GM23338 (cell line): Measurements from ENCODE around the gene CIZ1.

Source experiments
- CREB1 ChIP-seq: fragments of 250-450 bp; sonication (Bioruptor Pico); IDR thresholded peaks from 2 replicates; pipeline ENCODE4 v1.5.0; 2020; ENCODE audit warnings: low read depth, mild to moderate bottlenecking, moderate library complexity
- EZH2 ChIP-seq: fragments of 200-600 bp; sonication (generic); IDR thresholded peaks from one replicate; pipeline ENCODE4 v1.8.0; 2017; ENCODE audit warnings: antibody characterized with exemption, mild to moderate bottlenecking, low read depth; ENCODE audit not compliant: unreplicated experiment
- EZH2phosphoT487 ChIP-seq: fragments of 200-600 bp; sonication (generic); IDR thresholded peaks from one replicate; pipeline ENCODE4 v1.8.1; 2018; ENCODE audit warnings: antibody characterized with exemption; ENCODE audit not compliant: unreplicated experiment
- JUNB ChIP-seq: IDR thresholded peaks from one replicate; pipeline ENCODE4 v1.6.1; 2016; ENCODE audit warnings: antibody characterized with exemption; ENCODE audit not compliant: unreplicated experiment
- NANOG ChIP-seq: IDR thresholded peaks from 2 replicates; pipeline ENCODE4 v1.6.1; 2016; ENCODE audit warnings: antibody characterized with exemption, borderline replicate concordance
- POLR2AphosphoS5 ChIP-seq: IDR thresholded peaks from 2 replicates; pipeline ENCODE4 v1.6.1; 2016; ENCODE audit warnings: antibody characterized with exemption, low read depth
- REST ChIP-seq: IDR thresholded peaks from one replicate; pipeline ENCODE4 v1.6.1; 2018; ENCODE audit warnings: antibody characterized with exemption; ENCODE audit not compliant: unreplicated experiment
- STAT1 ChIP-seq: IDR thresholded peaks from one replicate; pipeline ENCODE4 v1.6.1; 2016; ENCODE audit warnings: antibody characterized with exemption; ENCODE audit not compliant: unreplicated experiment
- ZNF331 ChIP-seq: fragments of 250-450 bp; sonication (Bioruptor Pico); IDR thresholded peaks from 2 replicates; pipeline ENCODE4 v1.5.0; 2020; ENCODE audit warnings: low read depth, mild to moderate bottlenecking, moderate library complexity
- ZNF462 ChIP-seq: fragments of 250-450 bp; sonication (Bioruptor Pico); IDR thresholded peaks from 2 replicates; pipeline ENCODE4 v1.5.0; 2020; ENCODE audit warnings: mild to moderate bottlenecking, moderate library complexity
- TF ChIP-seq, protein P1 (sequence below), 2 experiments: fragments of 200-600 bp in 1 of 2; sonication (generic) in 1 of 2; conservative IDR thresholded peaks; 2 replicates each; pipeline versions ENCODE4 v1.5.1 to v1.6.1; 2016 to 2017; ENCODE audit warnings: antibody characterized with exemption in 2 of 2, low read depth in 2 of 2, mild to moderate bottlenecking in 2 of 2, moderate library complexity in 1 of 2
- TF ChIP-seq, protein P2 (sequence below): IDR thresholded peaks from 2 replicates; pipeline ENCODE4 v1.6.1; 2016; ENCODE audit warnings: antibody characterized with exemption

GRCh38 chr9:128169925-128170324 lies 21.4 kb downstream of the CIZ1 start:
- TF ChIP-seq, protein P1, sequence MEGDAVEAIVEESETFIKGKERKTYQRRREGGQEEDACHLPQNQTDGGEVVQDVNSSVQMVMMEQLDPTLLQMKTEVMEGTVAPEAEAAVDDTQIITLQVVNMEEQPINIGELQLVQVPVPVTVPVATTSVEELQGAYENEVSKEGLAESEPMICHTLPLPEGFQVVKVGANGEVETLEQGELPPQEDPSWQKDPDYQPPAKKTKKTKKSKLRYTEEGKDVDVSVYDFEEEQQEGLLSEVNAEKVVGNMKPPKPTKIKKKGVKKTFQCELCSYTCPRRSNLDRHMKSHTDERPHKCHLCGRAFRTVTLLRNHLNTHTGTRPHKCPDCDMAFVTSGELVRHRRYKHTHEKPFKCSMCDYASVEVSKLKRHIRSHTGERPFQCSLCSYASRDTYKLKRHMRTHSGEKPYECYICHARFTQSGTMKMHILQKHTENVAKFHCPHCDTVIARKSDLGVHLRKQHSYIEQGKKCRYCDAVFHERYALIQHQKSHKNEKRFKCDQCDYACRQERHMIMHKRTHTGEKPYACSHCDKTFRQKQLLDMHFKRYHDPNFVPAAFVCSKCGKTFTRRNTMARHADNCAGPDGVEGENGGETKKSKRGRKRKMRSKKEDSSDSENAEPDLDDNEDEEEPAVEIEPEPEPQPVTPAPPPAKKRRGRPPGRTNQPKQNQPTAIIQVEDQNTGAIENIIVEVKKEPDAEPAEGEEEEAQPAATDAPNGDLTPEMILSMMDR (conservative IDR thresholded peaks at IDR 0.05; ENCODE audit: low read depth in 2 of 2) = no peak
- TF ChIP-seq EZH2 (no peak), REST (no peak), ZNF462 (no peak), CREB1 (CRISPR knock-in tag) (no peak), ZNF331 (CRISPR knock-in tag) (no peak), JUNB (no peak), POLR2AphosphoS5 (no peak), STAT1 (no peak), EZH2phosphoT487 (no peak), NANOG (no peak)
- TF ChIP-seq, protein P2, sequence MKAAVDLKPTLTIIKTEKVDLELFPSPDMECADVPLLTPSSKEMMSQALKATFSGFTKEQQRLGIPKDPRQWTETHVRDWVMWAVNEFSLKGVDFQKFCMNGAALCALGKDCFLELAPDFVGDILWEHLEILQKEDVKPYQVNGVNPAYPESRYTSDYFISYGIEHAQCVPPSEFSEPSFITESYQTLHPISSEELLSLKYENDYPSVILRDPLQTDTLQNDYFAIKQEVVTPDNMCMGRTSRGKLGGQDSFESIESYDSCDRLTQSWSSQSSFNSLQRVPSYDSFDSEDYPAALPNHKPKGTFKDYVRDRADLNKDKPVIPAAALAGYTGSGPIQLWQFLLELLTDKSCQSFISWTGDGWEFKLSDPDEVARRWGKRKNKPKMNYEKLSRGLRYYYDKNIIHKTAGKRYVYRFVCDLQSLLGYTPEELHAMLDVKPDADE = no peak
